OCI-LY7 (cell line): ENCODE measurements around the gene EDN3. TPM values are rescaled to one million over a fixed set of nuclear protein-coding genes. Genes with fewer than 3 reads are reported as not detected.

Source experiments
- BruUV-seq: library from RNA; stranded (reverse); fragments of 400-500 nt; replicated peaks from 2 replicates; lab custom pipeline; 2021; lab: Mats Ljungman, UMichigan
- CTCF ChIA-PET: fragments of 300-600 bp; sonication (Branson Sonifier 250); formaldehyde crosslinking; loops from one replicate; lab custom pipeline; 2022; ENCODE audit warnings: antibody characterized with exemption; ENCODE audit not compliant: unreplicated experiment; lab: Charles Lee
- POLR2A ChIA-PET: fragments of 300-600 bp; sonication (Branson Sonifier 250); formaldehyde crosslinking; loops from one replicate; lab custom pipeline; 2022; ENCODE audit warnings: antibody characterized with exemption; lab: Charles Lee
- DNase-seq: peaks from one replicate; pipeline ENCODE4 v3.0.0-alpha.2; 2015; ENCODE audit warnings: low spot score
- H2AFZ ChIP-seq: fragments of 200-600 bp; sonication (generic), shearing (Covaris generic); 2 replicates; pipeline ENCODE4 v1.6.1; 2014; ENCODE audit warnings: mild to moderate bottlenecking, antibody characterized with exemption, low read length, moderate library complexity
- H3K27ac ChIP-seq: fragments of 200-600 bp; sonication (generic); 2 replicates; pipeline ENCODE4 v1.5.1; 2014; ENCODE audit warnings: mixed run types, low read depth, mild to moderate bottlenecking, moderate library complexity, low read length, inconsistent platforms; ENCODE audit not compliant: poor library complexity, severe bottlenecking
- H3K36me3 ChIP-seq: fragments of 200-600 bp; sonication (generic); 2 replicates; pipeline ENCODE4 v1.6.1; 2014; ENCODE audit warnings: mild to moderate bottlenecking, antibody characterized with exemption, low read length, moderate library complexity, mixed read lengths; ENCODE audit not compliant: insufficient read depth
- H3K4me1 ChIP-seq: fragments of 200-600 bp; sonication (generic); 2 replicates; pipeline ENCODE4 v1.5.1; 2014; ENCODE audit warnings: mild to moderate bottlenecking, low read length; ENCODE audit not compliant: insufficient read depth, poor library complexity, severe bottlenecking
- H3K4me2 ChIP-seq: fragments of 200-600 bp; sonication (generic); 2 replicates; pipeline ENCODE4 v1.6.1; 2014; ENCODE audit warnings: mild to moderate bottlenecking, low read length
- H3K4me3 ChIP-seq: fragments of 200-600 bp; sonication (generic); 2 replicates; pipeline ENCODE4 v1.5.1; 2014; ENCODE audit warnings: mild to moderate bottlenecking, low read depth, low read length; ENCODE audit not compliant: poor library complexity, severe bottlenecking
- H3K79me2 ChIP-seq: fragments of 200-600 bp; sonication (generic); 2 replicates; pipeline ENCODE4 v1.6.1; 2016; ENCODE audit warnings: low read depth, mild to moderate bottlenecking, low read length, moderate library complexity, mixed read lengths; ENCODE audit not compliant: insufficient read depth
- H3K9me2 ChIP-seq: fragments of 200-600 bp; sonication (generic); 2 replicates; pipeline ENCODE4 v1.6.1; 2016; ENCODE audit warnings: mild to moderate bottlenecking, low read length, mixed read lengths; ENCODE audit not compliant: insufficient read depth
- H3K9me3 ChIP-seq: fragments of 200-600 bp; sonication (generic); 2 replicates; pipeline ENCODE4 v1.6.1; 2014; ENCODE audit warnings: mild to moderate bottlenecking, mixed run types, low read length, mixed read lengths
- H4K20me1 ChIP-seq: fragments of 200-600 bp; sonication (generic); 2 replicates; pipeline ENCODE4 v1.6.1; 2014; ENCODE audit warnings: mild to moderate bottlenecking, antibody characterized with exemption, low read length, moderate library complexity, mixed read lengths; ENCODE audit not compliant: insufficient read depth
- CTCF ChIP-seq: fragments of 200-600 bp; sonication (generic); conservative IDR thresholded peaks from 2 replicates; pipeline ENCODE4 v1.5.1; 2014; ENCODE audit warnings: mild to moderate bottlenecking, antibody characterized with exemption, low read length, moderate library complexity, mixed read lengths
- EZH2phosphoT487 ChIP-seq: fragments of 200-600 bp; sonication (generic); IDR thresholded peaks from 2 replicates; pipeline ENCODE4 v1.6.1; 2018; ENCODE audit warnings: low read depth, borderline replicate concordance, mild to moderate bottlenecking, mixed run types, antibody characterized with exemption, low read length, moderate library complexity, mixed read lengths
- intact Hi-C: fragments of 100-400 bp; cut with micrococcal nuclease; formaldehyde crosslinking; loops from one replicate; pipeline ENCODE4 v1.10.0; 2022; ENCODE audit not compliant: unreplicated experiment
- total RNA-seq, 2 experiments: library from RNA; depleted of rRNA in 1 of 2; stranded (reverse); fragments of >200 nt in 1 of 2; shearing (Covaris generic) in 1 of 2; gene quantifications; 2 replicates each; pipeline ENCODE4 v1.2.3, GENCODE V29; 2014 to 2022

The EDN3 gene
- total RNA-seq, 2 experiments from 2014 or later = not detected

- no peak for TF ChIP-seq EZH2phosphoT487
- TF ChIP-seq CTCF = no peak
- intact Hi-C loops = no loop called here
- no peaks in the 10 kb centered on the region for H3K36me3 ChIP-seq
- H2AFZ ChIP-seq = no peak overlapping the region
- ChIA-PET POLR2A (no interaction called here), CTCF (no interaction called here)
- no TSS peak for BruUV-seq
- no peaks in the 10 kb centered on the region for H3K79me2 ChIP-seq
- DNase-seq = no peak
- no peaks in the 10 kb centered on the region for H3K4me1 ChIP-seq
- H3K9me3 ChIP-seq = no peaks in the 10 kb centered on the region
- no peaks in the 10 kb centered on the region for H3K9me2 ChIP-seq
- no peak overlapping the region for H3K4me3 ChIP-seq
- no peaks in the 10 kb centered on the region for H4K20me1 ChIP-seq
- H3K27ac ChIP-seq = no peak overlapping the region
- H3K4me2 ChIP-seq = no peak overlapping the region
These were observed 51.0 kb downstream of the EDN3 start for GRCh38 chr20:59351157-59352040.

GRCh38 chr20:59352541-59352940 is 52.1 kb downstream of the EDN3 start:
- H3K27ac ChIP-seq = no peak overlapping the region
- TF ChIP-seq EZH2phosphoT487 = no peak
- no peak for TF ChIP-seq CTCF
- H2AFZ ChIP-seq = no peak overlapping the region
- no peaks in the 10 kb centered on the region for H4K20me1 ChIP-seq
- POLR2A ChIA-PET = interaction anchor here (0.6 kb wide), 1 partner anchor 154 kb away, joined by 3 read pairs; no protein-coding TSS in a partner anchor
- H3K4me3 ChIP-seq = peak overlapping the region; percentile 19
- no peak for DNase-seq
- no TSS peak for BruUV-seq
- H3K4me2 ChIP-seq = peak overlapping the region; percentile 38
- H3K79me2 ChIP-seq = no peaks in the 10 kb centered on the region
- CTCF ChIA-PET = no interaction called here
- no peaks in the 10 kb centered on the region for H3K4me1 ChIP-seq
- no peaks in the 10 kb centered on the region for H3K9me3 ChIP-seq
- intact Hi-C loops = no loop called here
- H3K9me2 ChIP-seq = no peaks in the 10 kb centered on the region
- no peaks in the 10 kb centered on the region for H3K36me3 ChIP-seq

GRCh38 chr20:59352990-59353389 is 52.6 kb downstream of the EDN3 start:
- TF ChIP-seq EZH2phosphoT487 = no peak
- TF ChIP-seq CTCF = no peak
- H4K20me1 ChIP-seq = no peaks in the 10 kb centered on the region
- H3K79me2 ChIP-seq = no peaks in the 10 kb centered on the region
- H3K4me3 ChIP-seq = no peak overlapping the region
- H3K9me2 ChIP-seq = no peaks in the 10 kb centered on the region
- BruUV-seq = no TSS peak
- H3K4me1 ChIP-seq = no peaks in the 10 kb centered on the region
- H3K27ac ChIP-seq = no peak overlapping the region
- ChIA-PET POLR2A (no interaction called here), CTCF (no interaction called here)
- H3K9me3 ChIP-seq = no peaks in the 10 kb centered on the region
- no peak overlapping the region for H3K4me2 ChIP-seq
- no peak for DNase-seq
- intact Hi-C loops = no loop called here
- H2AFZ ChIP-seq = no peak overlapping the region
- no peaks in the 10 kb centered on the region for H3K36me3 ChIP-seq
